Measurements from ENCODE around the gene CCSER2. TPM values are rescaled to one million over a fixed set of nuclear protein-coding genes. Genes with fewer than 3 reads are reported as not detected.
A peak's percentile ranks its signal among the peaks of the same experiment; 100 is the strongest.
"Not testable (repeated sequence)": the region's sequence is repeated elsewhere in the genome, so short reads cannot be mapped to it uniquely, and the experiment has no call there.

Gene CCSER2, protein sequence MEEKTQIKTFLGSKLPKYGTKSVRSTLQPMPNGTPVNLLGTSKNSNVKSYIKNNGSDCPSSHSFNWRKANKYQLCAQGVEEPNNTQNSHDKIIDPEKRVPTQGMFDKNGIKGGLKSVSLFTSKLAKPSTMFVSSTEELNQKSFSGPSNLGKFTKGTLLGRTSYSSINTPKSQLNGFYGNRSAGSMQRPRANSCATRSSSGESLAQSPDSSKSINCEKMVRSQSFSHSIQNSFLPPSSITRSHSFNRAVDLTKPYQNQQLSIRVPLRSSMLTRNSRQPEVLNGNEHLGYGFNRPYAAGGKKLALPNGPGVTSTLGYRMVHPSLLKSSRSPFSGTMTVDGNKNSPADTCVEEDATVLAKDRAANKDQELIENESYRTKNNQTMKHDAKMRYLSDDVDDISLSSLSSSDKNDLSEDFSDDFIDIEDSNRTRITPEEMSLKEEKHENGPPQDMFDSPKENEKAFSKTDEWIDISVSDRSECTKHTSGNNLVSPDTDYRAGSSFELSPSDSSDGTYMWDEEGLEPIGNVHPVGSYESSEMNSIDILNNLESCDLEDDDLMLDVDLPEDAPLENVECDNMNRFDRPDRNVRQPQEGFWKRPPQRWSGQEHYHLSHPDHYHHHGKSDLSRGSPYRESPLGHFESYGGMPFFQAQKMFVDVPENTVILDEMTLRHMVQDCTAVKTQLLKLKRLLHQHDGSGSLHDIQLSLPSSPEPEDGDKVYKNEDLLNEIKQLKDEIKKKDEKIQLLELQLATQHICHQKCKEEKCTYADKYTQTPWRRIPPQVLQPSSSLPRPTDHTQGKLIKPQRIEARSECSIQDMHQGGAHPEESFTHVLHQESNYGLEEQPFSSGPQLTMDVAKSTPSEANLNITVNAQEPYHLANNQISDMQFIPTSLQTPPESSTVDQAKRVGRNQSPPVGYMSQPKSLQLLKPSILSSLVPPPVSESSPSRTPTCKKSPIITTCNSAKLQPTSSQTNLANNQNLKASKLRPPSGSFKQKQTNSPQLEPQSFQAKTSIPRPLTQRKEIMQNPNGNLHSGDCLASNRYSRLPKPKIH
- total RNA-seq (2014; rRNA removed; shearing (Covaris generic)): 2.7 and 7.4 TPM in 2 replicates

- DNase-seq (ENCODE audit: low spot score): peak; percentile 92
Observed at GRCh38 chr10:84328418-84329195, at the start of gene CCSER2. Gene CCSER2, plus strand, starts transcription at chr10:84328589. Its CDS starts 42,464 bp downstream, at chr10:84371053.

DNA sequence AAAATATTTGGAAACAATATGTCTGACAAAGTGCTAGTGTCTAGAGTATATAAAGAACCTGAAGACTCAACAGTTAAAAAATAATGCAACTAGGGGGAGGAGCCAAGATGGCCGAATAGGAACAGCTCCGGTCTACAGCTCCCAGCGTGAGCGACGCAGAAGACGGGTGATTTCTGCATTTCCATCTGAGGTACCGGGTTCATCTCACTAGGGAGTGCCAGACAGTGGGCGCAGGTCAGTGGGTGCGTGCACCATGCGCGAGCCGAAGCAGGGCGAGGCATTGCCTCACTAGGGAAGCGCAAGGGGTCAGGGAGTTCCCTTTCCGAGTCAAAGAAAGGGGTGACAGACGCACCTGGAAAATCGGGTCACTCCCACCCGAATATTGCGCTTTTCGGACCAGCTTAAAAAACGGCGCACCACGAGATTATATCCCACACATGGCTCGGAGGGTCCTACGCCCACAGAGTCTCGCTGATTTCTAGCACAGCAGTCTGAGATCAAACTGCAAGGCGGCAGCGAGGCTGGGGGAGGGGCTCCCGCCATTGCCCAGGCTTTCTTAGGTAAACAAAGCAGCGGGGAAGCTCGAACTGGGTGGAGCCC lies 48.4 kb upstream of the CCSER2 start:
- not testable (repeated sequence) for DNase-seq (ENCODE audit: low spot score)

GRCh38 chr10:84286695-84287094 lies 41.7 kb upstream of the CCSER2 start:
- no peak for DNase-seq (ENCODE audit: low spot score)

DNA sequence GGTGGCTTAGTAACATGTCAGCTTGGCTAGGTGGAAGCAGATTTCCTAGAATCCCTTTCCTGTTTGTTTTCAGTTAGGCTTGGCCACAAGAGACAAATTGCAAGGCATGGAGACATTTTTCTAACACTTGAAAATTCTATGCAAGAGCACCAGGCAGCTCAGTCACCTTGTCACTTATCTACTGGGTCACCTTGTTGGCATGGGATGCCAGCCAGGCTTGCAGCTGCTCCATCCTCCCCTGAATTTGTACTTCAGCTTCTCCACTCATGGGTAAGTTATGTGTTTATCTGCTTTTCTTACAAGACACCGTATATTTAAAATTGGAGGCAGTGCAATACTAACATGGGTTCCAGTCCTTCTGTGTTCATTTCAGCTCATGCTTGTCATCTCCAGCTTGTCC lies 40.2 kb upstream of the CCSER2 start:
- DNase-seq (ENCODE audit: low spot score): no peak

GRCh38 chr10:84289521-84290200 lies 38.7 kb upstream of the CCSER2 start:
- DNase-seq (ENCODE audit: low spot score): no peak

- no peak for DNase-seq (ENCODE audit: low spot score)
Observed at GRCh38 chr10:84290235-84290634, 38.2 kb upstream of the CCSER2 start.

DNA sequence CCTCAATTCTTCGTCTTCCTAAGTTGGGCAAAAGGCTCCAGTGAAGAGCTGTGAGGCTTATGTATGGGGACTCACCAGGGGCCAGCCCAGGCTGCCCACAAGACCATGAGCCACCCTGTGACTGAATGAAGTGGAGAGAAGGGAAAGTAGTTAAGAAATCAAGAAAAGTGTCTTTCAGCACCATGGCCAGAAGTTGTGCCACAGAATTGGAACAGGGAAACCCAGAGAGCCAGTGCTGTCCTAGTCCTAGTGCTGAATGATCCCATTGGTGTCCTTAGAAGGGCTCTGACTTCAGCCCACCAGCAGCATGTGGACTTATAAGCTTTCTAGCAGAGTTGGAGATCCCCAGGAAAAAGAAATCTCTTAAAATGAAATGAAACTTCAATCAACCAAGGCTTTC lies 37.0 kb upstream of the CCSER2 start:
- DNase-seq (ENCODE audit: low spot score): peak; percentile 38

DNA sequence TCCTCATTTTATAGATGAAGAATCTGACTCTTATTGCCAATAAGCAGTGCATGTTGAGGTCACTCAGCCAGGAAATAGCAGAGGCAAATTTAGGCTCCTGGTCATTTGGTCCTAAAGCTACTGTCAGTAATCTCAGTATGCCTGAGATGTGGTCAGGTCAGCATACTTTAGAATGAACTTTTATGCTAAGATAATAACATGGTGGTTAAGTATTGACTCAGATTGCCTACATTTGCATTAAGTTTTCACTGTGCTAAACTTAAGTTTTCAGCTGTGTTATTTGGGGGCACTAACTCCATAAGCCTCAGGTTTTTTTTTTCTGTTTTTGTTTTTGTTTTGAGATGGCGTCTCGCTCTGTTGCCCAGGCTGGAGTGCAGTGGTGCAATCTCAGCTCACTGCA lies 35.9 kb upstream of the CCSER2 start:
- DNase-seq (ENCODE audit: low spot score): no peak

GRCh38 chr10:84293171-84293570 lies 35.2 kb upstream of the CCSER2 start:
- no peak for DNase-seq (ENCODE audit: low spot score)

- no peak for DNase-seq (ENCODE audit: low spot score)
Observed at GRCh38 chr10:84293574-84294016, 34.8 kb upstream of the CCSER2 start.

GRCh38 chr10:84294766-84295447 lies 33.5 kb upstream of the CCSER2 start:
- no peak for DNase-seq (ENCODE audit: low spot score)

- no peak for DNase-seq (ENCODE audit: low spot score)
Observed at GRCh38 chr10:84296091-84296981, 32.1 kb upstream of the CCSER2 start.

DNA sequence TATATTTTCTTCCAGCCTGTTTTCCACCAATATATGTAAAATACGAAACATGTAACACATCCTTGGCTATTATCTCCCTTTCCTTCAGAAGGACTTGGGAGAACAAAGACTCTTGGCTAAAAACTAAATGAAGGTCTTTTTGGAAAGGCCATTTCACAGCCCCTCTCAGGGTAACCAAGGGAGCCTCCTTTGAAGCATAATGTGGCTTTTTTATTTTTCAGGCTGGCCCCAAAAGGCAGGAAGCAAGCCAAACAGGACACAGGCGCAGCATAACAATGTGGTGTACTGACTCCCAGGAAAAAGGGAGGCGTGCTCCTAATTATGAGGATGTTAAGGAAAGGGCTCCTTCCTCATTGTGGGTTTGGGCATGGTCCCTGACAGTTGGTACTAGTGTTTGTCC lies 30.3 kb upstream of the CCSER2 start:
- DNase-seq (ENCODE audit: low spot score): no peak

DNA sequence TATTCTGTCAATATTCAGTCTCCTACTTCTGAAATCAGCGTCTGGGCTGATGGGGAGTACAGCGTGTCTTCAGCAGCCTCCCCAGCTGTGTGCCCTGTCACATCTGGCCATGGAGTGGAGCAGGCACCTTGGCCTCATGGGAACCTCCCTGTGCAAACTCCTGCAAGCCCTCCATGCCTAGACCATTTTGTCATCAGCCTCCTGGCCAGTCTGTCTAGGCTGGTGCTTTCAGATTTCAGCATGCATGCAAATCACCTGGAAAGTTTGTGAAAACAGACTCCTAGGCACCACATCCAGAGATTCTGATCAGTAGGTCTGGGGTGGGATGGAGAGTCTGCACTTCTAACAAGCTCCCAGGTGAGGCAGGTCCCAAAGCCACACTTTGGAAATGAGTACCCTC lies 26.2 kb upstream of the CCSER2 start:
- DNase-seq (ENCODE audit: low spot score): no peak

DNA sequence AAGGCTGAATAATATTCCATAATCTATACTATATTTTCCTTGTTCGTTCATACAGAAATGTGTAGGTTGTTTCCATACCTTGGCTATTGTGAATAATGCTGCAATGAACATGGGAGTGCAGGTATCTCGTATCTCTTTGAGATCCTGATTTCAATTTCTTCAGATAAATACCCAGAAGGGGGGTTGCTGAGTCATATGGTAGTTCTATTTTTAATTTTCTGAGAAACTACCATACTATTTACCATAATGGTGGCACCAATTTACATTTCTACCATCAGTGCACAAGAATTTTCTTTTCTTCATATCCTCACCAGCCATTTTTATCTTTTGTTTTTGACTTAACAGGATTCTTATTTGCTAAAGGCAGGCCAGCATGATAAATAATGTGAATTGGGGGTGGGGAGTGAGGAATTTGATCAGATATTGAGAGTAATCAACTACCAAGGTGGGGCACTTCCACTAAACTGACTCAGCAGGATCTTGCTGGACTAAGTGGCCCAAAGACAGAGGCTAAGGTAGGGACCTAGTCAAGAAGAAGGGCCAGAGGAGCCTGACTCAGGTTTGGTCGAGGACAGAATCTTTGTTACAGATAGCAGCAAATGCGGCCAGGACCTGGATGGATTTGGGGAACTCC lies 21.5 kb upstream of the CCSER2 start:
- no peak for DNase-seq (ENCODE audit: low spot score)

DNA sequence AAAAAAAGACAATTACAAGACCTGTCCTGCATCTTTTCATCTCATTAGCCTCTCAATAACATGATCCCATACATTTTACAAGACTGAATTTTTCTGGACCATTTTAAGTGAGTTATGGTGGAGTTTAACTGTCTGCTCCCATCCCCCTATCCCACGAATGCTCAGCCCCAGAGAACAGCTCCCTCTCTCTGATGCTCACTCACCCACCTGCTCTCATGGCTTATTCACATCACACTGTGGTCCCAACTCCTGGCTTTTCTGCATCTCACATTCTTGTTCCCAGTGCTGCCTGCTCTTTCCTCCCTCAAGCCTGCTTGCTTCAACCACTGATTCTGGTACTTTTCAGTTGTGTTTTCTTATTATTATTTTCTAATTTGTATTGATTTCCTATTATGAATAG lies 20.4 kb upstream of the CCSER2 start:
- no peak for DNase-seq (ENCODE audit: low spot score)

GRCh38 chr10:84308481-84309304 lies 19.7 kb upstream of the CCSER2 start:
- DNase-seq (ENCODE audit: low spot score): peak; percentile 32

All from HT-29 (cell line).